Glutamatergic neuron (in vitro differentiated cells): ENCODE measurements around the gene PTH2. TPM values are rescaled to one million over a fixed set of nuclear protein-coding genes. Genes with fewer than 3 reads are reported as not detected.

ENCODE experiments used
- DNase-seq: peaks from one replicate; pipeline ENCODE4 v3.0.0; 2022
- H3K27ac Mint-ChIP-seq: one replicate; pipeline ENCODE4 v1.8.0; 2020; ENCODE audit warnings: mild to moderate bottlenecking, mixed read lengths, inconsistent platforms; ENCODE audit not compliant: unreplicated experiment
- H3K27me3 Mint-ChIP-seq: one replicate; pipeline ENCODE4 v1.8.0; 2020; ENCODE audit warnings: mild to moderate bottlenecking, moderate library complexity, mixed read lengths, inconsistent platforms; ENCODE audit not compliant: unreplicated experiment
- H3K36me3 Mint-ChIP-seq: one replicate; pipeline ENCODE4 v1.8.0; 2020; ENCODE audit warnings: mild to moderate bottlenecking, mixed read lengths, inconsistent platforms; ENCODE audit not compliant: unreplicated experiment
- H3K4me1 Mint-ChIP-seq: one replicate; pipeline ENCODE4 v1.8.0; 2020; ENCODE audit warnings: mild to moderate bottlenecking, low read depth, mixed read lengths, inconsistent platforms; ENCODE audit not compliant: unreplicated experiment
- H3K4me3 Mint-ChIP-seq: one replicate; pipeline ENCODE4 v1.8.0; 2020; ENCODE audit warnings: mild to moderate bottlenecking, mixed read lengths, inconsistent platforms; ENCODE audit not compliant: unreplicated experiment
- H3K9me3 Mint-ChIP-seq: one replicate; pipeline ENCODE4 v1.8.0; 2020; ENCODE audit warnings: mild to moderate bottlenecking, moderate library complexity, mixed read lengths, inconsistent platforms; ENCODE audit not compliant: unreplicated experiment
- CTCF ChIP-seq: fragments of 200-600 bp; sonication (generic); IDR thresholded peaks from one replicate; pipeline ENCODE4 v1.5.0; 2021; ENCODE audit not compliant: partially characterized antibody, unreplicated experiment
- long read RNA-seq: library from polyadenylated mRNA; unstranded; transcript quantifications from one replicate; pipeline ENCODE4 v2.0.0, GENCODE V29; 2020; ENCODE audit not compliant: unreplicated experiment
- total RNA-seq: library from RNA; stranded (reverse); fragmentation: NEBNext Ultra II Directional; extraction: Animal tissue kit (Norgen Biotek cat#: 25700); gene quantifications from one replicate; pipeline ENCODE4 v1.2.1, GENCODE V29; 2021; ENCODE audit not compliant: unreplicated experiment

PTH2 gene
- 2.5 TPM for total RNA-seq
- long read RNA-seq, partial matches to known transcripts = 0 of 2 reads
- long read RNA-seq, other reads (novel, unspliced or antisense) = 2 of 2 reads

- H3K36me3 Mint-ChIP-seq = no peaks in the 10 kb centered on the region
- peaks cover 31% of the 10 kb centered on the region for H3K27me3 Mint-ChIP-seq
- H3K4me1 Mint-ChIP-seq = peaks cover 34% of the 10 kb centered on the region
- TF ChIP-seq CTCF = no peak
- H3K4me3 Mint-ChIP-seq = peak within 1 kb of the TSS; percentile 88
- H3K9me3 Mint-ChIP-seq = peaks cover 20% of the 10 kb centered on the region
- DNase-seq = no peak
- H3K27ac Mint-ChIP-seq = peak within 1 kb of the TSS; percentile 24
Observed at GRCh38 chr19:49423071-49423984, at the start of gene PTH2. Gene PTH2, minus strand, starts transcription at chr19:49423441. Its CDS starts 102 bp downstream, at chr19:49423339.

- H3K27ac Mint-ChIP-seq = peak overlapping the region; percentile 69
- peaks cover 13% of the 10 kb centered on the region for H3K4me1 Mint-ChIP-seq
- TF ChIP-seq CTCF = no peak
- peaks cover 3% of the 10 kb centered on the region for H3K9me3 Mint-ChIP-seq
- no peak overlapping the region for H3K4me3 Mint-ChIP-seq
- H3K27me3 Mint-ChIP-seq = peaks cover 12% of the 10 kb centered on the region
- H3K36me3 Mint-ChIP-seq = no peaks in the 10 kb centered on the region
- no peak for DNase-seq
Observed at GRCh38 chr19:49472936-49473335, 49.7 kb upstream of the PTH2 start.

- H3K9me3 Mint-ChIP-seq = peaks cover 3% of the 10 kb centered on the region
- no peak for TF ChIP-seq CTCF
- peaks cover 9% of the 10 kb centered on the region for H3K27me3 Mint-ChIP-seq
- H3K36me3 Mint-ChIP-seq = no peaks in the 10 kb centered on the region
- DNase-seq = no peak
- H3K4me3 Mint-ChIP-seq = no peak overlapping the region
- H3K27ac Mint-ChIP-seq = peak overlapping the region; percentile 91
- H3K4me1 Mint-ChIP-seq = peaks cover 11% of the 10 kb centered on the region
Observed at GRCh38 chr19:49470615-49470978, 47.4 kb upstream of the PTH2 start.

GRCh38 chr19:49469828-49470614, 46.8 kb upstream of the PTH2 start:
- no peaks in the 10 kb centered on the region for H3K36me3 Mint-ChIP-seq

More at GRCh38 chr19:49469828-49470614, 46.8 kb upstream of the PTH2 start:
- TF ChIP-seq CTCF = no peak
- Mint-ChIP-seq H3K4me1 (peaks cover 11% of the 10 kb centered on the region), H3K9me3 (peaks cover 3% of the 10 kb centered on the region), H3K4me3 (no peak overlapping the region), H3K27ac (peak overlapping the region; percentile 91), H3K27me3 (peaks cover 9% of the 10 kb centered on the region)
- DNase-seq = peak; percentile 47
